ENCODE results near the gene KRTAP13-1. TPM values are rescaled to one million over a fixed set of nuclear protein-coding genes. Genes with fewer than 3 reads are reported as not detected.
A peak's percentile ranks its signal among the peaks of the same experiment; 100 is the strongest.

KRTAP13-1 gene
- total RNA-seq, 1 donor from 2014 or later = not detected

GRCh38 chr21:30415993-30416392 lies 20.2 kb downstream of the KRTAP13-1 start:
- TF ChIP-seq CTCF (IDR thresholded peaks at IDR 0.05; ENCODE audit: partially characterized antibody, unreplicated experiment) = no peak
- no peak overlapping the region for H3K4me3 Mint-ChIP-seq (ENCODE audit: unreplicated experiment)
- H3K36me3 Mint-ChIP-seq (ENCODE audit: unreplicated experiment) = no peaks in the 10 kb centered on the region
- DNase-seq = no peak
- no peaks in the 10 kb centered on the region for H3K4me1 Mint-ChIP-seq (ENCODE audit: low read depth, unreplicated experiment)
- no peaks in the 10 kb centered on the region for H3K27me3 Mint-ChIP-seq (ENCODE audit: unreplicated experiment)
- H3K27ac Mint-ChIP-seq (ENCODE audit: unreplicated experiment) = no peak overlapping the region
- H3K9me3 Mint-ChIP-seq (ENCODE audit: unreplicated experiment) = no peaks in the 10 kb centered on the region

GRCh38 chr21:30425826-30426225 lies 30.0 kb downstream of the KRTAP13-1 start, which contains the start of gene KRTAP13-3:
Gene KRTAP13-3 (minus strand): TSS chr21:30425926. CDS start chr21:30425912, 14 bp downstream.
- Mint-ChIP-seq H3K27ac (ENCODE audit: unreplicated experiment) (no peak within 1 kb of the TSS), H3K4me1 (ENCODE audit: low read depth, unreplicated experiment) (no peaks in the 10 kb centered on the region), H3K36me3 (ENCODE audit: unreplicated experiment) (no peaks in the 10 kb centered on the region), H3K4me3 (ENCODE audit: unreplicated experiment) (no peak within 1 kb of the TSS), H3K9me3 (ENCODE audit: unreplicated experiment) (no peaks in the 10 kb centered on the region), H3K27me3 (ENCODE audit: unreplicated experiment) (no peaks in the 10 kb centered on the region)
- no peak for TF ChIP-seq CTCF (IDR thresholded peaks at IDR 0.05; ENCODE audit: partially characterized antibody, unreplicated experiment)
- DNase-seq = no peak

- no peaks in the 10 kb centered on the region for H3K36me3 Mint-ChIP-seq (ENCODE audit: unreplicated experiment)
- H3K27ac Mint-ChIP-seq (ENCODE audit: unreplicated experiment) = no peak overlapping the region
- no peaks in the 10 kb centered on the region for H3K4me1 Mint-ChIP-seq (ENCODE audit: low read depth, unreplicated experiment)
- TF ChIP-seq CTCF (IDR thresholded peaks at IDR 0.05; ENCODE audit: partially characterized antibody, unreplicated experiment) = no peak
- H3K4me3 Mint-ChIP-seq (ENCODE audit: unreplicated experiment) = no peak overlapping the region
- H3K27me3 Mint-ChIP-seq (ENCODE audit: unreplicated experiment) = no peaks in the 10 kb centered on the region
- no peak for DNase-seq
- H3K9me3 Mint-ChIP-seq (ENCODE audit: unreplicated experiment) = no peaks in the 10 kb centered on the region
These were observed 30.9 kb downstream of the KRTAP13-1 start for GRCh38 chr21:30426731-30427130.

- Mint-ChIP-seq H3K9me3 (ENCODE audit: unreplicated experiment) (no peaks in the 10 kb centered on the region), H3K36me3 (ENCODE audit: unreplicated experiment) (no peaks in the 10 kb centered on the region), H3K4me3 (ENCODE audit: unreplicated experiment) (no peak within 1 kb of the TSS), H3K4me1 (ENCODE audit: low read depth, unreplicated experiment) (no peaks in the 10 kb centered on the region), H3K27me3 (ENCODE audit: unreplicated experiment) (no peaks in the 10 kb centered on the region), H3K27ac (ENCODE audit: unreplicated experiment) (no peak within 1 kb of the TSS)
- DNase-seq = no peak
- no peak for TF ChIP-seq CTCF (IDR thresholded peaks at IDR 0.05; ENCODE audit: partially characterized antibody, unreplicated experiment)
These were observed 34.4 kb downstream of the KRTAP13-1 start, which contains the start of gene KRTAP13-4 for GRCh38 chr21:30430170-30430655. Gene KRTAP13-4 (plus strand): TSS chr21:30430220. CDS start chr21:30430276, 56 bp downstream.

GRCh38 chr21:30434033-30434631 lies 38.3 kb downstream of the KRTAP13-1 start:
- Mint-ChIP-seq H3K4me3 (ENCODE audit: unreplicated experiment) (no peak overlapping the region), H3K36me3 (ENCODE audit: unreplicated experiment) (no peaks in the 10 kb centered on the region), H3K4me1 (ENCODE audit: low read depth, unreplicated experiment) (no peaks in the 10 kb centered on the region), H3K9me3 (ENCODE audit: unreplicated experiment) (no peaks in the 10 kb centered on the region), H3K27me3 (ENCODE audit: unreplicated experiment) (no peaks in the 10 kb centered on the region), H3K27ac (ENCODE audit: unreplicated experiment) (no peak overlapping the region)
- peak; percentile 56 for DNase-seq
- peak; percentile 75 for TF ChIP-seq CTCF (IDR thresholded peaks at IDR 0.05; ENCODE audit: partially characterized antibody, unreplicated experiment)

Data from glutamatergic neuron (in vitro differentiated cells).